ENCODE data around the gene CFAP47. TPM values are rescaled to one million over a fixed set of nuclear protein-coding genes. Genes with fewer than 3 reads are reported as not detected.

Gene CFAP47
- total and polyA plus RNA-seq, 2 of the 4 experiments (the other 2 are of a cell fraction), result not detected

DNA sequence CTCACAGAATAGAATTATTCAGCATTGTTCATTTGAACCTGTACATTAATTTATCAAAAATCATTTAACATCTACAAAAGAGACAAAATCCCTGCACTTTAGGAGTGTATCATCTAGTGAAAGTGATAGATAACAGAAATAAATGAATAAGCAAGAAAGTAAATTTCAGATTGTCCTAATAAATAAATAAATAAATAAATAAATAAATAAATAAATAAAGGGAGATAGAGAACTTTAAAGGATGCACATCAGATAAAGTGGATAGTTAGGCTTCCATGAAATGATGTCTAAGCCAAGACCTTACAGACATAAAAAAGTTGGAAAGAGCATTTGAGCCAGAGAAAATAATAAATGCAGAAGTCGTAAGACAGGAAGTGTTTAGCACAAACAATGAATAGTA, 444.7 kb downstream of the CFAP47 start:
- ChIA-PET CTCF (no interaction called here), POLR2A (ENCODE audit: unreplicated experiment) (no interaction called here)
- H2BK20ac ChIP-seq (ENCODE audit: low read depth, low read length), result no peak overlapping the region
- no peaks in the 10 kb centered on the region for H3K36me3 ChIP-seq (ENCODE audit: control insufficient read depth, insufficient read depth, low read length)
- H2AK9ac ChIP-seq (replicated peaks; ENCODE audit: low read depth, low read length, poor library complexity), result no peak overlapping the region
- no peak overlapping the region for H3K9ac ChIP-seq (ENCODE audit: low read depth, low read length)
- WGBS, 2 experiments (ENCODE audit: extremely low coverage in 2 of 2, insufficient read length in 1 of 2), result no CpG with 5 or more reads among the region's 1 CpG
- H3K4ac ChIP-seq (ENCODE audit: low read depth, low read length), result no peak overlapping the region
- H3K14ac ChIP-seq (replicated peaks; ENCODE audit: low read depth, low read length), result no peak overlapping the region
- H3K4me3 ChIP-seq (ENCODE audit: insufficient read depth, low read depth, low read length), result no peak overlapping the region
- ATAC-seq (ENCODE audit: low read depth), result no peak
- dilution Hi-C loops (cut with HindIII; ENCODE audit: low sequenced_read_pairs, unreplicated experiment), result no loop called here
- H3K9me1 ChIP-seq (ENCODE audit: insufficient read depth, low read length), result no peaks in the 10 kb centered on the region
- in situ Hi-C loops (cut with MboI; ENCODE audit: low sequenced_read_pairs), result no loop called here
- H3K18ac ChIP-seq (ENCODE audit: low read depth, low read length), result no peak overlapping the region
- H3K27ac ChIP-seq (ENCODE audit: insufficient read depth, low read length), result no peak overlapping the region
- H4K20me1 ChIP-seq (ENCODE audit: insufficient read depth, low read length), result no peaks in the 10 kb centered on the region
- no peaks in the 10 kb centered on the region for H3K27me3 ChIP-seq (ENCODE audit: control insufficient read depth, insufficient read depth, low read length)
- no peak overlapping the region for H4K8ac ChIP-seq (ENCODE audit: low read depth in 2 of 2, low read length in 2 of 2)
- TF ChIP-seq BHLHE40 (IDR thresholded peaks at IDR 0.05; ENCODE audit: low read depth, low read length), result no peak
- TF ChIP-seq MAFK (IDR thresholded peaks at IDR 0.05; ENCODE audit: low read depth, low read length), result no peak
- no peak for TF ChIP-seq RCOR1 (IDR thresholded peaks at IDR 0.05; ENCODE audit: insufficient replicate concordance, low read length)
- TF ChIP-seq POLR2A (IDR thresholded peaks at IDR 0.05; ENCODE audit: low read depth, low read length), result no peak
- TF ChIP-seq CEBPB (IDR thresholded peaks at IDR 0.05; ENCODE audit: low read depth, low read length), result no peak
- TF ChIP-seq, protein P1, sequence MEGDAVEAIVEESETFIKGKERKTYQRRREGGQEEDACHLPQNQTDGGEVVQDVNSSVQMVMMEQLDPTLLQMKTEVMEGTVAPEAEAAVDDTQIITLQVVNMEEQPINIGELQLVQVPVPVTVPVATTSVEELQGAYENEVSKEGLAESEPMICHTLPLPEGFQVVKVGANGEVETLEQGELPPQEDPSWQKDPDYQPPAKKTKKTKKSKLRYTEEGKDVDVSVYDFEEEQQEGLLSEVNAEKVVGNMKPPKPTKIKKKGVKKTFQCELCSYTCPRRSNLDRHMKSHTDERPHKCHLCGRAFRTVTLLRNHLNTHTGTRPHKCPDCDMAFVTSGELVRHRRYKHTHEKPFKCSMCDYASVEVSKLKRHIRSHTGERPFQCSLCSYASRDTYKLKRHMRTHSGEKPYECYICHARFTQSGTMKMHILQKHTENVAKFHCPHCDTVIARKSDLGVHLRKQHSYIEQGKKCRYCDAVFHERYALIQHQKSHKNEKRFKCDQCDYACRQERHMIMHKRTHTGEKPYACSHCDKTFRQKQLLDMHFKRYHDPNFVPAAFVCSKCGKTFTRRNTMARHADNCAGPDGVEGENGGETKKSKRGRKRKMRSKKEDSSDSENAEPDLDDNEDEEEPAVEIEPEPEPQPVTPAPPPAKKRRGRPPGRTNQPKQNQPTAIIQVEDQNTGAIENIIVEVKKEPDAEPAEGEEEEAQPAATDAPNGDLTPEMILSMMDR (conservative IDR thresholded peaks at IDR 0.05; ENCODE audit: low read depth, low read length), result no peak
- TF ChIP-seq CHD1 (IDR thresholded peaks at IDR 0.05; ENCODE audit: low read depth, low read length), result no peak
- no peak for TF ChIP-seq FOS (IDR thresholded peaks at IDR 0.05; ENCODE audit: low read depth, low read length)
- no peak for TF ChIP-seq SMC3 (IDR thresholded peaks at IDR 0.05; ENCODE audit: low read depth, low read length)
- TF ChIP-seq RFX5 (IDR thresholded peaks at IDR 0.05; ENCODE audit: low read depth, low read length), result no peak
- H3K4me2 ChIP-seq (ENCODE audit: low read depth, low read length), result no peak overlapping the region
- no peak overlapping the region for H3K56ac ChIP-seq (ENCODE audit: extremely low read depth, insufficient read depth, low read length)
- H2AK5ac ChIP-seq (ENCODE audit: low read depth, low read length), result no peak overlapping the region
- H2AFZ ChIP-seq (replicated peaks; ENCODE audit: low read length, poor library complexity), result no peak overlapping the region
- no peak overlapping the region for H2BK15ac ChIP-seq (ENCODE audit: low read depth, low read length)
- BruUV-seq (replicated peaks), result no TSS peak
- no peak overlapping the region for H4K5ac ChIP-seq (ENCODE audit: low read depth, low read length)
- H3K4me1 ChIP-seq (ENCODE audit: control insufficient read depth, insufficient read depth, low read length), result no peaks in the 10 kb centered on the region
- no peak for DNase-seq
- no peak overlapping the region for H2BK120ac ChIP-seq (ENCODE audit: low read depth, low read length)
- H3K79me1 ChIP-seq (ENCODE audit: low read depth in 1 of 2, low read length in 2 of 2), result no peaks in the 10 kb centered on the region
- H4K91ac ChIP-seq (ENCODE audit: insufficient read depth, low read depth, low read length), result no peak overlapping the region
- H2BK5ac ChIP-seq (ENCODE audit: low read depth, low read length, poor library complexity, severe bottlenecking), result no peak overlapping the region
- H3K9me3 ChIP-seq (ENCODE audit: control insufficient read depth, insufficient read depth, low read length), result peaks cover 4% of the 10 kb centered on the region; the same call in 1 of the 2 replicates
- intact Hi-C loops (cut with micrococcal nuclease), result no loop called here
- no peak overlapping the region for H3K23ac ChIP-seq (ENCODE audit: low read depth, low read length)

All from IMR-90 (cell line).